Measurements from ENCODE around the gene NSMF. TPM values are rescaled to one million over a fixed set of nuclear protein-coding genes. Genes with fewer than 3 reads are reported as not detected.

Gene NSMF
- total and polyA plus RNA-seq, 2 of the 8 experiments (the other 6 are each of a cell fraction or from before 2014, with no cell fraction given) = 56.7 to 65.1 TPM

- Histone ChIP-seq H3K9me3 (ENCODE audit: insufficient read depth in 2 of 2, low read depth in 1 of 2, low read length in 1 of 2) (no peaks in the 10 kb centered on the region; a peak in 1 of 4 replicates), H4K5ac (ENCODE audit: insufficient read length, low read depth, low read length) (no peak overlapping the region), H3K23ac (ENCODE audit: insufficient read length) (no peak overlapping the region), H3K79me1 (ENCODE audit: low read depth, low read length) (no peaks in the 10 kb centered on the region), H2AFZ (ENCODE audit: low read length) (no peak overlapping the region), H3K4me3 (ENCODE audit: extremely low read depth in 1 of 4, insufficient read depth in 2 of 4, low read depth in 3 of 4, low read length in 4 of 4) (no peak overlapping the region), H2BK120ac (replicated peaks; ENCODE audit: low read depth, low read length) (no peak overlapping the region), H3K4ac (replicated peaks; ENCODE audit: insufficient read length, low read depth, low read length) (no peak overlapping the region), H2AK5ac (ENCODE audit: low read depth, low read length) (no peak overlapping the region), H2BK15ac (ENCODE audit: low read length) (no peak overlapping the region), H2BK5ac (ENCODE audit: low read depth, low read length) (no peak overlapping the region), H3K56ac (replicated peaks; ENCODE audit: insufficient read length, low read depth, low read length) (no peak overlapping the region), H3K79me2 (ENCODE audit: control insufficient read depth in 1 of 2, insufficient read depth in 2 of 2, low read length in 2 of 2) (no peaks in the 10 kb centered on the region; a peak in 1 of 4 replicates), H2BK12ac (ENCODE audit: low read depth, low read length) (no peak overlapping the region), H4K91ac (replicated peaks; ENCODE audit: insufficient read length, low read length) (no peak overlapping the region), H4K20me1 (replicated peaks in 1 of 2; ENCODE audit: control insufficient read depth in 1 of 2, insufficient read depth in 2 of 2, low read length in 2 of 2) (peaks cover 0 to 4% of the 10 kb centered on the region in 2 experiments), H3K27ac (ENCODE audit: low read depth, low read length) (no peak overlapping the region), H3K14ac (ENCODE audit: insufficient read length) (no peak overlapping the region), H3K27me3 (replicated peaks in 1 of 4; ENCODE audit: control insufficient read depth in 3 of 4, extremely low read depth in 1 of 4, insufficient read depth in 3 of 4, low read length in 3 of 4) (peaks cover 0 to 19% (median 13%) of the 10 kb centered on the region in 4 experiments; a peak in 5 of 7 replicates), H3K18ac (ENCODE audit: extremely low read depth, low read length) (no peak overlapping the region), H2BK20ac (ENCODE audit: low read length) (no peak overlapping the region), H3K36me3 (ENCODE audit: control insufficient read depth in 2 of 4, insufficient read depth in 4 of 4, low read length in 3 of 4) (no peaks in the 10 kb centered on the region), H3K23me2 (ENCODE audit: low read depth, low read length) (peaks cover 7% of the 10 kb centered on the region; the same call in 1 of the 2 replicates), H3K4me1 (replicated peaks in 1 of 4; ENCODE audit: control insufficient read depth in 3 of 4, insufficient read depth in 4 of 4, low read length in 3 of 4) (peaks cover 0 to 12% (median 6%) of the 10 kb centered on the region in 4 experiments; a peak in 6 of 7 replicates), H3K9ac (replicated peaks in 1 of 4; ENCODE audit: extremely low read depth in 1 of 4, low read depth in 3 of 4, low read length in 3 of 4) (no peak overlapping the region), H4K8ac (ENCODE audit: extremely low read depth, insufficient read depth, low read length) (no peak overlapping the region), H3K4me2 (ENCODE audit: insufficient read depth in 1 of 2, low read depth in 2 of 2, low read length in 2 of 2) (no peak overlapping the region)
- WGBS, 2 experiments (ENCODE audit: extremely low coverage in 1 of 2, insufficient coverage in 1 of 2, insufficient read length in 1 of 2, insufficient replicate concordance in 2 of 2, low coverage in 1 of 2, low lambda C conversion rate in 2 of 2, missing lambda C conversion rate in 1 of 2) = 87% methylated on average over 24 of the region's 30 CpGs; no CpG with 5 or more reads in 1 of the 2 experiments
- no peak for DNase-seq (ENCODE audit: low read depth in 1 of 2, low spot score in 2 of 2)
- ChIA-PET POLR2A (ENCODE audit: partially characterized antibody) (interaction anchor here (0.6 to 2.0 kb wide), 2 partner anchors 10 to 34 kb away, joined by 5 to 6 read pairs; no protein-coding TSS in a partner anchor), CTCF (ENCODE audit: partially characterized antibody) (interaction anchor here (0.7 to 1.4 kb wide), 6 partner anchors 8 to 167 kb away, joined by 3 to 6 read pairs (median 3); no protein-coding TSS in a partner anchor)
- FAIRE-seq = no peak
- no peak for TF ChIP-seq RAD21 (IDR thresholded peaks at IDR 0.05 in 1 of 2, conservative IDR thresholded peaks at IDR 0.05 in 1 of 2; ENCODE audit: low read depth in 2 of 2, low read length in 2 of 2)
- no peak for TF ChIP-seq SP4 (IDR thresholded peaks at IDR 0.05; ENCODE audit: low read length)
- no peak for TF ChIP-seq SIRT6 (IDR thresholded peaks at IDR 0.05; ENCODE audit: low read length)
- TF ChIP-seq POLR2AphosphoS5 (IDR thresholded peaks at IDR 0.05; ENCODE audit: low read depth, low read length) = no peak
- TF ChIP-seq BACH1 (IDR thresholded peaks at IDR 0.05; ENCODE audit: low read length) = no peak
- no peak for TF ChIP-seq JUN (IDR thresholded peaks at IDR 0.05; ENCODE audit: low read depth, low read length)
- no peak for TF ChIP-seq SRF (IDR thresholded peaks at IDR 0.05; ENCODE audit: low read depth, low read length)
- TF ChIP-seq RFX5 (IDR thresholded peaks at IDR 0.05; ENCODE audit: borderline replicate concordance, low read depth, low read length) = no peak
- TF ChIP-seq SP1 (IDR thresholded peaks at IDR 0.05; ENCODE audit: low read depth, low read length) = no peak
- no peak for TF ChIP-seq JUND (IDR thresholded peaks at IDR 0.05; ENCODE audit: low read length)
- no peak for TF ChIP-seq CHD2 (IDR thresholded peaks at IDR 0.05; ENCODE audit: low read length)
Observed at GRCh38 chr9:137462986-137463930, 4.1 kb upstream of the NSMF start.

Measured in H1 (cell line).